PC-3 (cell line): ENCODE results near the gene PLSCR3.

ENCODE experiments used
- CTCF ChIP-seq: fragments of 300-600 bp; sonication (generic); conservative IDR thresholded peaks from 2 replicates; pipeline ENCODE4 v1.5.1; 2017; ENCODE audit warnings: antibody characterized with exemption, low read depth, mild to moderate bottlenecking, low read length
- EZH2 ChIP-seq: fragments of 300-600 bp; sonication (generic); IDR thresholded peaks from one replicate; pipeline ENCODE4 v1.6.1; 2017; ENCODE audit warnings: antibody characterized with exemption, mild to moderate bottlenecking, low read length; ENCODE audit not compliant: unreplicated experiment
- EZH2phosphoT487 ChIP-seq: fragments of 300-600 bp; sonication (generic); IDR thresholded peaks from 2 replicates; pipeline ENCODE4 v1.6.1; 2018; ENCODE audit warnings: mild to moderate bottlenecking, antibody characterized with exemption, low read length, borderline replicate concordance

- TF ChIP-seq EZH2 (no peak), CTCF (no peak), EZH2phosphoT487 (no peak)
These were observed 46.9 kb upstream of the PLSCR3 start for GRCh38 chr17:7441266-7441665.
